Measurements from ENCODE around the gene HSF5.

GRCh38 chr17:58520843-58521430, 32.7 kb upstream of the HSF5 start:
- peak; percentile 58 for TF ChIP-seq CTCF (conservative IDR thresholded peaks at IDR 0.05; ENCODE audit: low read depth, low read length)
- TF ChIP-seq EZH2 (IDR thresholded peaks at IDR 0.05; ENCODE audit: low read length, unreplicated experiment): no peak
